ENCODE results near the gene CSTA.

CSTA gene

GRCh38 chr3:122324871-122325323 is at the start of gene CSTA:
Gene CSTA, plus strand, starts transcription at chr3:122325248. Its CDS starts 45 bp downstream, at chr3:122325293.
- no peak for DNase-seq

GRCh38 chr3:122281891-122282290 is 43.2 kb upstream of the CSTA start:
- DNase-seq = no peak

- DNase-seq = no peak
Observed at GRCh38 chr3:122283796-122284445, 41.1 kb upstream of the CSTA start.

- no peak for DNase-seq
Observed at GRCh38 chr3:122284486-122284885, 40.6 kb upstream of the CSTA start.

GRCh38 chr3:122294359-122294758 is 30.7 kb upstream of the CSTA start:
- no peak for DNase-seq

GRCh38 chr3:122295266-122296062 is 29.6 kb upstream of the CSTA start:
- no peak for DNase-seq

- DNase-seq = no peak
Observed at GRCh38 chr3:122298239-122298638, 26.8 kb upstream of the CSTA start.

- no peak for DNase-seq
Observed at GRCh38 chr3:122299215-122299614, 25.8 kb upstream of the CSTA start.

- no peak for DNase-seq
Observed at GRCh38 chr3:122299872-122300460, 25.1 kb upstream of the CSTA start.

GRCh38 chr3:122301063-122301462 is 24.0 kb upstream of the CSTA start:
- DNase-seq = no peak

GRCh38 chr3:122305818-122306621 is 19.0 kb upstream of the CSTA start:
- peak; percentile 12 for DNase-seq

- no peak for DNase-seq
Observed at GRCh38 chr3:122306622-122306953, 18.5 kb upstream of the CSTA start.

- DNase-seq = no peak
Observed at GRCh38 chr3:122307094-122307687, 17.9 kb upstream of the CSTA start.

- no peak for DNase-seq
Observed at GRCh38 chr3:122307976-122308375, 17.1 kb upstream of the CSTA start.

- peak; percentile 19 for DNase-seq
Observed at GRCh38 chr3:122310361-122310760, 14.7 kb upstream of the CSTA start.

- no peak for DNase-seq
Observed at GRCh38 chr3:122312826-122313225, 12.2 kb upstream of the CSTA start.

GRCh38 chr3:122313281-122313680 is 11.8 kb upstream of the CSTA start:
- DNase-seq = no peak

GRCh38 chr3:122314228-122314876 is 10.7 kb upstream of the CSTA start:
- no peak for DNase-seq

- no peak for DNase-seq
Observed at GRCh38 chr3:122315619-122316018, 9.4 kb upstream of the CSTA start.

GRCh38 chr3:122316368-122316767 is 8.7 kb upstream of the CSTA start:
- DNase-seq = no peak

GRCh38 chr3:122318620-122319019 is 6.4 kb upstream of the CSTA start:
- no peak for DNase-seq

Measured in NCI-H510A treated with DMSO at 0.1 percent for 48 hours (cell line).